B cell (primary cell): ENCODE measurements around the gene SYT11.

Source experiments
- EZH2 ChIP-seq: IDR thresholded peaks from 2 replicates; pipeline ENCODE4 v1.6.1; 2012; ENCODE audit warnings: borderline replicate concordance, low read depth, mild to moderate bottlenecking, moderate library complexity, low read length; ENCODE audit not compliant: insufficient read depth, poor library complexity, severe bottlenecking
- TF ChIP-seq, protein P1 (sequence below): fragments of 200-600 bp; IDR thresholded peaks from one replicate; pipeline ENCODE4 v1.8.0; 2022; ENCODE audit warnings: antibody characterized with exemption, mild to moderate bottlenecking

DNA sequence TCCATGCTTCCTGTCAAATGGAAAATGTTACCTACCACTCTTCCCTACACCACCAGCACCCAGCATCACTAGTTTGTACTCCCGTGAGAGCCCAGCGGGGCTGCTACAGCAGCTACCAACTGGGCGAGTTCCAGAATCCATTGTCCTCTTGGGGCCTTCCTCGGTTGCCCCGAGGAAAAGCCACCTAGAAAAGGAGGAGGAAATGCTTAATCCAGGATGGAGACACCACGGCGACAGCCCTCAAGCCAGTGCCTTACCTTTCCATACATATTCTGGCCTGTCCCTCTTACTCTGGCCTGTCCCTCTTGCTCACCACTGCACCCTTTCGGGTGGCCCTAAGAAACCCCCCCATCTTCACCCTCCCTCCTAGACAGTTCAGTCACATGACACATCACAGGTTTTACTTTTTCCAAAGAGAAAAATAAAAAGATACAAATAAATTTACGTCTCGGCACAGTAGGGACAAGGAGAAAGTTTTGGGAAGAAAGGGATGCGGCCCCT is 51.3 kb downstream of the SYT11 start:
- TF ChIP-seq, protein P1, sequence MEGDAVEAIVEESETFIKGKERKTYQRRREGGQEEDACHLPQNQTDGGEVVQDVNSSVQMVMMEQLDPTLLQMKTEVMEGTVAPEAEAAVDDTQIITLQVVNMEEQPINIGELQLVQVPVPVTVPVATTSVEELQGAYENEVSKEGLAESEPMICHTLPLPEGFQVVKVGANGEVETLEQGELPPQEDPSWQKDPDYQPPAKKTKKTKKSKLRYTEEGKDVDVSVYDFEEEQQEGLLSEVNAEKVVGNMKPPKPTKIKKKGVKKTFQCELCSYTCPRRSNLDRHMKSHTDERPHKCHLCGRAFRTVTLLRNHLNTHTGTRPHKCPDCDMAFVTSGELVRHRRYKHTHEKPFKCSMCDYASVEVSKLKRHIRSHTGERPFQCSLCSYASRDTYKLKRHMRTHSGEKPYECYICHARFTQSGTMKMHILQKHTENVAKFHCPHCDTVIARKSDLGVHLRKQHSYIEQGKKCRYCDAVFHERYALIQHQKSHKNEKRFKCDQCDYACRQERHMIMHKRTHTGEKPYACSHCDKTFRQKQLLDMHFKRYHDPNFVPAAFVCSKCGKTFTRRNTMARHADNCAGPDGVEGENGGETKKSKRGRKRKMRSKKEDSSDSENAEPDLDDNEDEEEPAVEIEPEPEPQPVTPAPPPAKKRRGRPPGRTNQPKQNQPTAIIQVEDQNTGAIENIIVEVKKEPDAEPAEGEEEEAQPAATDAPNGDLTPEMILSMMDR = no peak
- TF ChIP-seq EZH2 = no peak
